ENCODE data around the gene MMP23B. TPM values are rescaled to one million over a fixed set of nuclear protein-coding genes. Genes with fewer than 3 reads are reported as not detected.
A peak's percentile ranks its signal among the peaks of the same experiment; 100 is the strongest.

The MMP23B gene
- polyA plus RNA-seq, 3 donors = 0.21 to 1.5 (median 0.24) TPM

DNA sequence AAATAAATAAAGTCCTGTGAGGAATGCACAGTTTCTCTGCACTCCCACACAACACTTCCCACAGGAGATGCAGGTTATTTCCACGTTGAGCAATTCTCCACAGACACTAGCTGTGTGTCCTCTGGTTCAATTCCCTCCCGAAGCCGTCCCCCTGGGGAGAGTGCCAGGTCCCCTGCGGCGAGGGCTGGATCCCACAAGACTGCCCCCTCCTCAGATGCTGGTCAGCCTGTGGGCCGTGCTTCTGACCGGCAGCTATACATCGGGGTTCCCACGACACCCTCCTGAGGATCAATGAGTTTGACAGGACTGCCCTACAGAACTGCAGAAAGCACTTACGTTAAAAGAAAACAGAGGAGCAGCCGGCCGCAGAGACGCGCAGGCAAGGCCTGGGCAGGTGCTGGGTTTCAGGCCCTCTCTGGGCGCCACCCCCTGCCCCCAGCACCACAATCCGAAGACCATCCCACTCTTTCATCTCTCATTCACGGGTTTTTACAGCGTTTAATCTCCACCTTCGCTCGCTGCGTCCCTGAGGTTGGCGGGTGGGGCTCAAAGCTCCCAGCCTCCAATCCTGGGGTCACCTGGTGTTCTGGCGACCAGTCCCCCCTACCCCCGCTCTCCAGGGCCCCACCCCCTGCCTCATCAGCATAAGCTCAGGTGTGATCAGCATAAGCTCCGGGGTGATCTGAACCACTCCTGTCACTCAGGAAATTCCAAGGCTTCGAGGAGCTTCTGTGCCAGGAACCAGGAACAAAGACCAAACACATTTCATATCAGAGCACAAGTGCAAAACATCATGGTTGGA is 51.3 kb downstream of the MMP23B start:
- no peaks in the 10 kb centered on the region for H3K27me3 ChIP-seq (ENCODE audit: control insufficient read depth in 2 of 2, insufficient read depth in 2 of 2, low read length in 2 of 2)
- H3K9ac ChIP-seq (ENCODE audit: insufficient read depth, low read length, poor library complexity, severe bottlenecking) = no peak overlapping the region
- peaks cover 84% of the 10 kb centered on the region for H3K79me2 ChIP-seq (ENCODE audit: insufficient read depth, low read length)
- H3K4me1 ChIP-seq (ENCODE audit: control insufficient read depth in 1 of 2, insufficient read depth in 2 of 2, low read length in 2 of 2) = peaks cover 18 to 20% of the 10 kb centered on the region in 2 donors
- peaks cover 0 to 2% (median 0%) of the 10 kb centered on the region in 7 donors for H3K9me3 Mint-ChIP-seq
- TF ChIP-seq, protein P1, sequence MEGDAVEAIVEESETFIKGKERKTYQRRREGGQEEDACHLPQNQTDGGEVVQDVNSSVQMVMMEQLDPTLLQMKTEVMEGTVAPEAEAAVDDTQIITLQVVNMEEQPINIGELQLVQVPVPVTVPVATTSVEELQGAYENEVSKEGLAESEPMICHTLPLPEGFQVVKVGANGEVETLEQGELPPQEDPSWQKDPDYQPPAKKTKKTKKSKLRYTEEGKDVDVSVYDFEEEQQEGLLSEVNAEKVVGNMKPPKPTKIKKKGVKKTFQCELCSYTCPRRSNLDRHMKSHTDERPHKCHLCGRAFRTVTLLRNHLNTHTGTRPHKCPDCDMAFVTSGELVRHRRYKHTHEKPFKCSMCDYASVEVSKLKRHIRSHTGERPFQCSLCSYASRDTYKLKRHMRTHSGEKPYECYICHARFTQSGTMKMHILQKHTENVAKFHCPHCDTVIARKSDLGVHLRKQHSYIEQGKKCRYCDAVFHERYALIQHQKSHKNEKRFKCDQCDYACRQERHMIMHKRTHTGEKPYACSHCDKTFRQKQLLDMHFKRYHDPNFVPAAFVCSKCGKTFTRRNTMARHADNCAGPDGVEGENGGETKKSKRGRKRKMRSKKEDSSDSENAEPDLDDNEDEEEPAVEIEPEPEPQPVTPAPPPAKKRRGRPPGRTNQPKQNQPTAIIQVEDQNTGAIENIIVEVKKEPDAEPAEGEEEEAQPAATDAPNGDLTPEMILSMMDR (IDR thresholded peaks at IDR 0.05) = no peak
- peaks cover 6 to 22% of the 10 kb centered on the region in 2 donors for H3K36me3 ChIP-seq (replicated peaks in 1 of 2; ENCODE audit: control insufficient read depth in 1 of 2, insufficient read depth in 2 of 2, low read length in 2 of 2)
- intact Hi-C loops (cut with micrococcal nuclease) = loop anchor here in 1 of 2 donors (10.0 kb wide), 1 partner anchor 109 kb away; the partner anchor contains the start of gene SSU72
- H3K9me3 ChIP-seq (replicated peaks in 1 of 2; ENCODE audit: control insufficient read depth in 1 of 2, insufficient read depth in 1 of 2, low read length in 2 of 2) = no peaks in the 10 kb centered on the region
- H2AFZ ChIP-seq (ENCODE audit: insufficient read depth, low read depth, low read length, poor library complexity, severe bottlenecking) = no peak overlapping the region
- H4K20me1 ChIP-seq (ENCODE audit: insufficient read depth, low read length) = peaks cover 72% of the 10 kb centered on the region
- DNase-seq = no peak
- H3K4me1 Mint-ChIP-seq = peaks cover 23% of the 10 kb centered on the region
- WGBS (ENCODE audit: insufficient coverage) = 98% methylated on average over 23 of the region's 26 CpGs
- peaks cover 18 to 49% of the 10 kb centered on the region in 2 donors for H3K36me3 Mint-ChIP-seq
- H3K27me3 Mint-ChIP-seq (ENCODE audit: low read depth in 3 of 3) = peaks cover 0 to 4% (median 0%) of the 10 kb centered on the region in 3 donors
- H3K4me3 Mint-ChIP-seq = no peak overlapping the region
- no peak overlapping the region for H3K4me3 ChIP-seq (replicated peaks in 1 of 3; ENCODE audit: low read depth in 2 of 3, low read length in 3 of 3)
- no peak overlapping the region for H3K27ac ChIP-seq (ENCODE audit: low read depth in 1 of 2, low read length in 2 of 2)
- H3K27ac Mint-ChIP-seq = peak overlapping the region in 3 of 7 donors; percentile 36 to 72 (median 41)
- H3K4me2 ChIP-seq (replicated peaks; ENCODE audit: extremely low read depth, low read length, poor library complexity, severe bottlenecking) = no peak overlapping the region

Other genes starting within 250 kb of the MMP23B start
- 100 to 1,000 TPM in 1 of 3 donors, 10 to 100 TPM in 1, 1 to 10 TPM in 1; 8.6 to 178 (median 10.4) TPM for gene CCNL2, start 232.8 kb upstream of the MMP23B start, polyA plus RNA-seq
- 100 to 1,000 TPM in 2 of 3 donors, 10 to 100 TPM in 1; 84.3 to 186 (median 156) TPM for gene MRPL20, start 224.9 kb upstream of the MMP23B start, polyA plus RNA-seq
- gene ANKRD65, start 210.9 kb upstream of the MMP23B start, polyA plus RNA-seq = under 1 TPM in 1 of 3 donors, not detected in 2; 0.04 TPM
- gene VWA1, start 196.5 kb upstream of the MMP23B start, polyA plus RNA-seq = not detected
- not detected for gene ATAD3C, start 182.5 kb upstream of the MMP23B start, polyA plus RNA-seq
- 10 to 100 TPM in 1 of 3 donors, 1 to 10 TPM in 2; 2.3 to 23.3 (median 2.3) TPM for gene ATAD3B, start 160.4 kb upstream of the MMP23B start, polyA plus RNA-seq
- 10 to 100 TPM in 1 of 3 donors, 1 to 10 TPM in 2; 4.1 to 14.0 (median 6.4) TPM for gene ATAD3A, start 120.0 kb upstream of the MMP23B start, polyA plus RNA-seq
- gene TMEM240, start 91.5 kb upstream of the MMP23B start, polyA plus RNA-seq = not detected
- 100 to 1,000 TPM in 2 of 3 donors, 10 to 100 TPM in 1; 88.1 to 168 (median 138) TPM for gene SSU72, start 57.3 kb upstream of the MMP23B start, polyA plus RNA-seq
- 1 to 10 TPM in 2 of 3 donors, under 1 TPM in 1; 0.46 to 3.4 (median 1.5) TPM for gene FNDC10, start 32.0 kb upstream of the MMP23B start, polyA plus RNA-seq
- 10 to 100 TPM in 1 of 3 donors, 1 to 10 TPM in 2; 5.4 to 65.7 (median 5.6) TPM for gene MIB2, start 16.7 kb upstream of the MMP23B start, polyA plus RNA-seq
- gene CDK11B, start 26.8 kb downstream of the MMP23B start, polyA plus RNA-seq = 10 to 100 TPM in 1 of 3 donors, 1 to 10 TPM in 2; 2.5 to 12.7 (median 6.6) TPM
- gene SLC35E2B, start 60.6 kb downstream of the MMP23B start, polyA plus RNA-seq = 10 to 100 TPM; 12.2 to 29.2 (median 17.7) TPM
- gene CDK11A, start 92.2 kb downstream of the MMP23B start, polyA plus RNA-seq = 10 to 100 TPM in 2 of 3 donors, 1 to 10 TPM in 1; 4.4 to 80.1 (median 13.3) TPM
- gene NADK, start 146.3 kb downstream of the MMP23B start, polyA plus RNA-seq = 100 to 1,000 TPM; 175 to 425 (median 235) TPM

Measured in CD14-positive monocyte (primary cell).